NOMO-1 treated with DMSO at 0.1 percent for 48 hours (cell line): ENCODE measurements around the gene TAGLN2.
"Not testable (repeated sequence)": the region's sequence is repeated elsewhere in the genome, so short reads cannot be mapped to it uniquely, and the experiment has no call there.

Experiments
- DNase-seq: peaks from one replicate; lab custom pipeline; 2025; ENCODE audit not compliant: unreplicated experiment; lab: John Stamatoyannopoulos, UW

Gene TAGLN2

GRCh38 chr1:159902541-159902940, 22.8 kb downstream of the TAGLN2 start:
- DNase-seq, result peak; percentile 41

GRCh38 chr1:159900755-159901360, 24.4 kb downstream of the TAGLN2 start:
- DNase-seq, result no peak

GRCh38 chr1:159900086-159900680, 25.1 kb downstream of the TAGLN2 start, which contains the start of gene CFAP45:
Gene CFAP45 (minus strand): TSS chr1:159900165. CDS start chr1:159900098, 67 bp downstream.
- peak; percentile 45 for DNase-seq

- DNase-seq, result not testable (repeated sequence)
Observed at GRCh38 chr1:159899634-159900033, 25.7 kb downstream of the TAGLN2 start.

- DNase-seq, result peak; percentile 23
Observed at GRCh38 chr1:159898527-159898926, 26.8 kb downstream of the TAGLN2 start.

- DNase-seq, result peak; percentile 46
Observed at GRCh38 chr1:159897962-159898361, 27.3 kb downstream of the TAGLN2 start.

- no peak for DNase-seq
Observed at GRCh38 chr1:159896546-159896930, 28.8 kb downstream of the TAGLN2 start.

GRCh38 chr1:159895836-159896545, 29.3 kb downstream of the TAGLN2 start:
- no peak for DNase-seq

GRCh38 chr1:159895286-159895685, 30.0 kb downstream of the TAGLN2 start:
- no peak for DNase-seq

GRCh38 chr1:159892944-159893343, 32.4 kb downstream of the TAGLN2 start:
- DNase-seq, result peak; percentile 15

- peak; percentile 86 for DNase-seq
Observed at GRCh38 chr1:159891275-159892157, 33.8 kb downstream of the TAGLN2 start.

- DNase-seq, result no peak
Observed at GRCh38 chr1:159890390-159890789, 34.9 kb downstream of the TAGLN2 start.

- peak; percentile 95 for DNase-seq
Observed at GRCh38 chr1:159889821-159890252, 35.5 kb downstream of the TAGLN2 start.

GRCh38 chr1:159889202-159889601, 36.1 kb downstream of the TAGLN2 start:
- peak; percentile 36 for DNase-seq

GRCh38 chr1:159884296-159884695, 41.0 kb downstream of the TAGLN2 start:
- no peak for DNase-seq

- DNase-seq, result no peak
Observed at GRCh38 chr1:159883134-159883533, 42.2 kb downstream of the TAGLN2 start.

GRCh38 chr1:159882527-159882862, 42.8 kb downstream of the TAGLN2 start:
- DNase-seq, result peak; percentile 29

- DNase-seq, result no peak
Observed at GRCh38 chr1:159881622-159882526, 43.4 kb downstream of the TAGLN2 start.

GRCh38 chr1:159880430-159880829, 44.9 kb downstream of the TAGLN2 start:
- peak; percentile 41 for DNase-seq

GRCh38 chr1:159879977-159880376, 45.3 kb downstream of the TAGLN2 start:
- peak; percentile 86 for DNase-seq
